Uterus (tissue), 2 donors: ENCODE measurements around the gene COBLL1.

Source experiments
- CTCF ChIP-seq, 4 experiments: fragments of 200-600 bp in 2 of 4; fragments of 450-650 bp in 2 of 4; sonication (generic) in 2 of 4; IDR thresholded peaks; one replicate each; pipeline ENCODE4 v1.5.1; 2016 to 2019; ENCODE audit warnings: antibody characterized with exemption in 4 of 4, mild to moderate bottlenecking in 2 of 4, moderate library complexity in 1 of 4
- POLR2A ChIP-seq, 2 donors: fragments of 450-650 bp; IDR thresholded peaks; one replicate each; pipeline ENCODE4 v1.6.1; 2016; ENCODE audit warnings: antibody characterized with exemption in 2 of 2, mild to moderate bottlenecking in 1 of 2, moderate library complexity in 1 of 2

DNA sequence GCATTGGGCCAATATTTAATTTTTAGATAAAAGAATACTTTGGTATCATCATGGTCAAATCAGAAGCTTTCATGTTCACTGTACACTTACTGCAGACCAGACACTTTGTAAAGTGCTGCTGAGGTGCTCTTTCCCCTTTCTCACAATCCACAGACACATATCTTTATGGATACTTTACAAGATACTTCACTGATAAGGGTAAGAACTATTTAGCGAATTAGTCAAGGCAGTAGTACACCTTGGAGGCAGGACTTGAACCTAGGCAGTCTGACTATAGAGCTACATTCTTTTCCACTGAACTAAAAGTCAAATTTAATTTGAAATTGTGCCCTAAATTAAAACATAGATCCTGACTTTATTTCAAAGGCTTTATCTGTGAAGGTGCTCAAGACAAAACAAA, 60.2 kb downstream of the COBLL1 start:
- TF ChIP-seq CTCF (IDR thresholded peaks at IDR 0.05), result no peak
- TF ChIP-seq POLR2A (IDR thresholded peaks at IDR 0.05), result no peak
